H9 (cell line): ENCODE results near the gene ZNF527. TPM values are rescaled to one million over a fixed set of nuclear protein-coding genes. Genes with fewer than 3 reads are reported as not detected.

ENCODE experiments used
- DNase-seq: peaks from one replicate; pipeline ENCODE4 v3.0.0-alpha.2; 2017
- H2AFZ ChIP-seq: one replicate; pipeline ENCODE4 v1.6.1; 2013; ENCODE audit warnings: mild to moderate bottlenecking, low read length, control low read depth, moderate library complexity
- H2AK5ac ChIP-seq: 2 replicates; pipeline ENCODE4 v1.6.1; 2013; ENCODE audit warnings: low read length, control low read depth, mixed read lengths; ENCODE audit not compliant: insufficient read length
- H2BK120ac ChIP-seq: one replicate; pipeline ENCODE4 v1.6.1; 2013; ENCODE audit warnings: low read depth, mild to moderate bottlenecking, low read length, control low read depth, inconsistent platforms; ENCODE audit not compliant: poor library complexity, severe bottlenecking
- H2BK12ac ChIP-seq: 2 replicates; pipeline ENCODE4 v1.6.1; 2013; ENCODE audit warnings: low read length, control low read depth, mixed read lengths, low read depth; ENCODE audit not compliant: insufficient read length
- H2BK15ac ChIP-seq: 2 replicates; pipeline ENCODE4 v1.6.1; 2013; ENCODE audit warnings: low read depth, low read length, control low read depth
- H2BK20ac ChIP-seq: one replicate; pipeline ENCODE4 v1.6.1; 2013; ENCODE audit warnings: low read depth, mild to moderate bottlenecking, low read length, control low read depth, inconsistent platforms; ENCODE audit not compliant: poor library complexity, severe bottlenecking
- H2BK5ac ChIP-seq: 2 replicates; pipeline ENCODE4 v1.6.1; 2013; ENCODE audit warnings: low read length, control low read depth, mixed read lengths; ENCODE audit not compliant: insufficient read length
- H3K14ac ChIP-seq: 2 replicates; pipeline ENCODE4 v1.6.1; 2013; ENCODE audit warnings: low read length, control low read depth; ENCODE audit not compliant: insufficient read depth
- H3K18ac ChIP-seq: 2 replicates; pipeline ENCODE4 v1.6.1; 2013; ENCODE audit warnings: low read depth, mild to moderate bottlenecking, mixed read lengths, low read length, control low read depth; ENCODE audit not compliant: insufficient read length
- H3K23ac ChIP-seq: 2 replicates; pipeline ENCODE4 v1.6.1; 2013; ENCODE audit warnings: low read length, control low read depth, mixed read lengths, low read depth; ENCODE audit not compliant: insufficient read length
- H3K23me2 ChIP-seq: 2 replicates; pipeline ENCODE4 v1.6.1; 2013; ENCODE audit warnings: low read depth, mild to moderate bottlenecking, mixed read lengths, low read length, control low read depth; ENCODE audit not compliant: insufficient read length, poor library complexity, severe bottlenecking
- H3K27ac ChIP-seq: 2 replicates; pipeline ENCODE4 v1.5.1; 2013; ENCODE audit warnings: low read length, control low read depth, mixed read lengths, low read depth; ENCODE audit not compliant: insufficient read length
- H3K27me3 ChIP-seq: 2 replicates; pipeline ENCODE4 v1.6.1; 2013; ENCODE audit warnings: low read length, control low read depth, inconsistent platforms; ENCODE audit not compliant: insufficient read depth
- H3K4ac ChIP-seq: 2 replicates; pipeline ENCODE4 v1.6.1; 2013; ENCODE audit warnings: low read depth, mild to moderate bottlenecking, control low read depth, inconsistent platforms, low read length, moderate library complexity
- H3K4me1 ChIP-seq: 2 replicates; pipeline ENCODE4 v1.6.1; 2013; ENCODE audit warnings: low read length, control low read depth, inconsistent platforms; ENCODE audit not compliant: insufficient read depth
- H3K4me2 ChIP-seq: 2 replicates; pipeline ENCODE4 v1.6.1; 2013; ENCODE audit warnings: low read length, control low read depth, mixed read lengths; ENCODE audit not compliant: insufficient read length, insufficient read depth
- H3K56ac ChIP-seq: 2 replicates; pipeline ENCODE4 v1.6.1; 2013; ENCODE audit warnings: low read depth, mild to moderate bottlenecking, mixed read lengths, low read length, control low read depth; ENCODE audit not compliant: insufficient read length
- H3K79me1 ChIP-seq: 2 replicates; pipeline ENCODE4 v1.6.1; 2013; ENCODE audit warnings: low read depth, mild to moderate bottlenecking, moderate library complexity, low read length, control low read depth, inconsistent platforms; ENCODE audit not compliant: insufficient read depth, poor library complexity, severe bottlenecking
- H3K79me2 ChIP-seq: 2 replicates; pipeline ENCODE4 v1.6.1; 2013; ENCODE audit warnings: low read length, control low read depth, inconsistent platforms; ENCODE audit not compliant: insufficient read depth
- H3K9ac ChIP-seq: 2 replicates; pipeline ENCODE4 v1.6.1; 2013; ENCODE audit warnings: low read length, control low read depth, mixed read lengths; ENCODE audit not compliant: insufficient read length; ENCODE audit errors: extremely low read depth
- H3K9me3 ChIP-seq: one replicate; pipeline ENCODE4 v1.6.1; 2013; ENCODE audit warnings: low read depth, low read length, inconsistent platforms; ENCODE audit not compliant: control insufficient read depth
- H3T11ph ChIP-seq: one replicate; pipeline ENCODE4 v1.6.1; 2013; ENCODE audit warnings: mild to moderate bottlenecking, low read length, control low read depth, inconsistent platforms
- H4K20me1 ChIP-seq: one replicate; pipeline ENCODE4 v1.6.1; 2013; ENCODE audit not compliant: control insufficient read depth, insufficient read length, insufficient read depth
- H4K5ac ChIP-seq: 2 replicates; pipeline ENCODE4 v1.6.1; 2013; ENCODE audit warnings: low read depth, mild to moderate bottlenecking, mixed read lengths, low read length, control low read depth; ENCODE audit not compliant: insufficient read length
- H4K8ac ChIP-seq: replicated peaks from 2 replicates; pipeline ENCODE4 v1.6.1; 2013; ENCODE audit warnings: low read length, control low read depth, mixed read lengths, low read depth; ENCODE audit not compliant: insufficient read length
- H4K91ac ChIP-seq: 2 replicates; pipeline ENCODE4 v1.6.1; 2013; ENCODE audit warnings: low read depth, mild to moderate bottlenecking, moderate library complexity, mixed read lengths, low read length, control low read depth; ENCODE audit not compliant: insufficient read length
- H3K27ac Mint-ChIP-seq, 3 experiments: 2 replicates in 2 of 3; 3 replicates in 1 of 3; pipeline ENCODE4 v1.8.0; 2020 to 2021; ENCODE audit warnings: mixed read lengths in 3 of 3, mild to moderate bottlenecking in 1 of 3, moderate library complexity in 1 of 3
- H3K27me3 Mint-ChIP-seq: 2 replicates; pipeline ENCODE4 v1.8.0; 2021; ENCODE audit warnings: low read depth, mild to moderate bottlenecking, moderate library complexity, mixed read lengths
- H3K36me3 Mint-ChIP-seq, 3 experiments: 2 replicates in 2 of 3; 3 replicates in 1 of 3; pipeline ENCODE4 v1.8.0; 2020 to 2021; ENCODE audit warnings: low read depth in 3 of 3, mixed read lengths in 3 of 3; ENCODE audit not compliant: insufficient read depth in 1 of 3
- H3K4me1 Mint-ChIP-seq, 2 experiments: 2 replicates each; pipeline ENCODE4 v1.8.0; 2020; ENCODE audit warnings: mixed read lengths in 2 of 2
- H3K4me3 Mint-ChIP-seq, 2 experiments: 2 replicates in 1 of 2; 3 replicates in 1 of 2; pipeline ENCODE4 v1.8.0; 2020 to 2021; ENCODE audit warnings: mild to moderate bottlenecking in 2 of 2, mixed read lengths in 2 of 2, moderate library complexity in 1 of 2
- H3K9me3 Mint-ChIP-seq, 2 experiments: 2 replicates in 1 of 2; 3 replicates in 1 of 2; pipeline ENCODE4 v1.8.0; 2020; ENCODE audit warnings: mild to moderate bottlenecking in 2 of 2, mixed read lengths in 2 of 2, moderate library complexity in 1 of 2
- CTCF ChIP-seq: fragments of 200-600 bp; sonication (generic); conservative IDR thresholded peaks from 3 replicates; pipeline ENCODE4 v1.8.0; 2021; ENCODE audit warnings: antibody characterized with exemption, mild to moderate bottlenecking
- WGBS: extraction: QIAGEN DNeasy Blood & Tissue Kit; methylation state at CpG from one replicate; pipeline ENCODE4 v1.1.7; 2013; ENCODE audit warnings: missing lambda C conversion rate, low lambda C conversion rate, mixed read lengths; ENCODE audit not compliant: insufficient read length; ENCODE audit errors: extremely low coverage; 5-methylcytosine and 5-hydroxymethylcytosine counted together
- total RNA-seq: library from RNA; stranded (reverse); gene quantifications from 2 replicates; pipeline ENCODE4 v1.2.1, GENCODE V29; 2021

ZNF527 gene
- total RNA-seq, 1 experiment from 2014 or later: 6.1 TPM

GRCh38 chr19:37361994-37362393 lies 8.9 kb upstream of the ZNF527 start:
- Histone ChIP-seq H4K5ac (no peak overlapping the region), H4K91ac (no peak overlapping the region), H3K9me3 (peaks cover 10% of the 10 kb centered on the region), H2AFZ (no peak overlapping the region), H3K18ac (no peak overlapping the region), H3K27me3 (no peaks in the 10 kb centered on the region), H3K56ac (no peak overlapping the region), H3K4me1 (no peaks in the 10 kb centered on the region), H3K79me2 (no peaks in the 10 kb centered on the region), H2BK12ac (no peak overlapping the region), H3T11ph (no peak overlapping the region), H2BK20ac (no peak overlapping the region), H3K27ac (no peak overlapping the region), H3K23ac (no peak overlapping the region), H3K4ac (no peak overlapping the region), H2AK5ac (no peak overlapping the region), H3K79me1 (no peaks in the 10 kb centered on the region), H4K8ac (no peak overlapping the region), H2BK5ac (no peak overlapping the region), H3K23me2 (no peaks in the 10 kb centered on the region), H3K14ac (no peak overlapping the region), H4K20me1 (no peaks in the 10 kb centered on the region), H3K4me2 (no peak overlapping the region), H2BK15ac (no peak overlapping the region), H3K9ac (no peak overlapping the region), H2BK120ac (no peak overlapping the region)
- H3K27ac Mint-ChIP-seq: no peak overlapping the region
- peaks cover 1% of the 10 kb centered on the region; the same call in 1 of the 2 replicates for H3K27me3 Mint-ChIP-seq
- WGBS: no CpG with 5 or more reads among the region's 1 CpG
- DNase-seq: no peak
- H3K36me3 Mint-ChIP-seq: peaks cover 73 to 77% (median 74%) of the 10 kb centered on the region in 3 experiments
- TF ChIP-seq CTCF: no peak
- H3K4me1 Mint-ChIP-seq: peaks cover 3 to 6% of the 10 kb centered on the region in 2 experiments; a peak in 3 of 4 replicates
- H3K4me3 Mint-ChIP-seq: no peak overlapping the region
- peaks cover 36 to 75% of the 10 kb centered on the region in 2 experiments for H3K9me3 Mint-ChIP-seq
